HepG2 (cell line): ENCODE measurements around the gene AHCTF1. TPM values are rescaled to one million over a fixed set of nuclear protein-coding genes. Genes with fewer than 3 reads are reported as not detected.
A peak's percentile ranks its signal among the peaks of the same experiment; 100 is the strongest.

Experiments
- ATM ChIP-seq: fragments of 450-650 bp; IDR thresholded peaks from 2 replicates; pipeline ENCODE4 v1.7.1; 2017; ENCODE audit warnings: mild to moderate bottlenecking, borderline replicate concordance
- GLMP ChIP-seq: sonication (generic); formaldehyde crosslinking; IDR thresholded peaks from 2 replicates; pipeline ENCODE4 v1.9.0; 2021; ENCODE audit warnings: missing genetic modification reagents, mild to moderate bottlenecking, borderline replicate concordance
- MLXIP ChIP-seq: sonication (generic); formaldehyde crosslinking; IDR thresholded peaks from 2 replicates; pipeline ENCODE4 v1.9.0; 2021; ENCODE audit warnings: missing genetic modification reagents, borderline replicate concordance
- REST ChIP-seq, 2 experiments: IDR thresholded peaks; 2 replicates each; pipeline ENCODE4 v1.6.1; 2011 to 2012; ENCODE audit warnings: low read length in 2 of 2, borderline replicate concordance in 1 of 2, low read depth in 1 of 2, mild to moderate bottlenecking in 1 of 2, moderate library complexity in 1 of 2
- SP1 ChIP-seq, 2 experiments: fragments of 450-650 bp in 1 of 2; sonication (generic) in 1 of 2; formaldehyde crosslinking in 1 of 2; IDR thresholded peaks; 2 replicates each; pipeline versions ENCODE4 v1.4.0 to v1.6.1; 2016 to 2020; ENCODE audit warnings: missing genetic modification reagents in 1 of 2
- ZBED4 ChIP-seq: sonication (generic); formaldehyde crosslinking; IDR thresholded peaks from 2 replicates; pipeline ENCODE4 v1.4.0; 2020; ENCODE audit warnings: missing genetic modification reagents, borderline replicate concordance
- ZNF564 ChIP-seq: sonication (generic); formaldehyde crosslinking; IDR thresholded peaks from 2 replicates; pipeline ENCODE4 v1.8.1; 2023; ENCODE audit warnings: mild to moderate bottlenecking, missing genetic modification reagents
- ZSCAN30 ChIP-seq: sonication (generic); formaldehyde crosslinking; IDR thresholded peaks from 2 replicates; pipeline ENCODE4 v1.5.0; 2020; ENCODE audit warnings: mild to moderate bottlenecking, missing genetic modification reagents
- polyA plus RNA-seq, 8 experiments: library from polyadenylated mRNA; depleted of rRNA in 3 of 8; stranded (reverse) in 7 of 8; unstranded in 1 of 8; fragments of >200 nt; fragmentation: Illumina TruSeq in 4 of 8; extraction: Trizol in 4 of 8; gene quantifications; 2 replicates each; pipeline versions ENCODE4 v1.2.1 to v1.2.3, GENCODE V29; 2011 to 2016; ENCODE audit warnings: low read depth in 4 of 8, missing spikeins in 1 of 8, mixed read lengths in 1 of 8; ENCODE audit not compliant: insufficient read depth in 1 of 8
- total RNA-seq, 5 experiments: library from RNA; depleted of rRNA; stranded (reverse); fragments of >200 nt; fragmentation: Illumina TruSeq; extraction: Trizol; gene quantifications; 2 replicates each; pipeline ENCODE4 v1.2.3, GENCODE V29; 2016; ENCODE audit warnings: low read depth in 1 of 5
- TF ChIP-seq, protein P1 (sequence below): sonication (generic); formaldehyde crosslinking; IDR thresholded peaks from 2 replicates; pipeline ENCODE4 v1.4.0; 2020; ENCODE audit warnings: mild to moderate bottlenecking, missing genetic modification reagents, borderline replicate concordance

AHCTF1 gene
- total and polyA plus RNA-seq, 2 of the 13 experiments (the other 11 are each of a cell fraction or from before 2014, with no cell fraction given): 16.6 to 45.9 TPM

- TF ChIP-seq ZBED4 (CRISPR knock-in tag): peak; percentile 77
- TF ChIP-seq, protein P1, sequence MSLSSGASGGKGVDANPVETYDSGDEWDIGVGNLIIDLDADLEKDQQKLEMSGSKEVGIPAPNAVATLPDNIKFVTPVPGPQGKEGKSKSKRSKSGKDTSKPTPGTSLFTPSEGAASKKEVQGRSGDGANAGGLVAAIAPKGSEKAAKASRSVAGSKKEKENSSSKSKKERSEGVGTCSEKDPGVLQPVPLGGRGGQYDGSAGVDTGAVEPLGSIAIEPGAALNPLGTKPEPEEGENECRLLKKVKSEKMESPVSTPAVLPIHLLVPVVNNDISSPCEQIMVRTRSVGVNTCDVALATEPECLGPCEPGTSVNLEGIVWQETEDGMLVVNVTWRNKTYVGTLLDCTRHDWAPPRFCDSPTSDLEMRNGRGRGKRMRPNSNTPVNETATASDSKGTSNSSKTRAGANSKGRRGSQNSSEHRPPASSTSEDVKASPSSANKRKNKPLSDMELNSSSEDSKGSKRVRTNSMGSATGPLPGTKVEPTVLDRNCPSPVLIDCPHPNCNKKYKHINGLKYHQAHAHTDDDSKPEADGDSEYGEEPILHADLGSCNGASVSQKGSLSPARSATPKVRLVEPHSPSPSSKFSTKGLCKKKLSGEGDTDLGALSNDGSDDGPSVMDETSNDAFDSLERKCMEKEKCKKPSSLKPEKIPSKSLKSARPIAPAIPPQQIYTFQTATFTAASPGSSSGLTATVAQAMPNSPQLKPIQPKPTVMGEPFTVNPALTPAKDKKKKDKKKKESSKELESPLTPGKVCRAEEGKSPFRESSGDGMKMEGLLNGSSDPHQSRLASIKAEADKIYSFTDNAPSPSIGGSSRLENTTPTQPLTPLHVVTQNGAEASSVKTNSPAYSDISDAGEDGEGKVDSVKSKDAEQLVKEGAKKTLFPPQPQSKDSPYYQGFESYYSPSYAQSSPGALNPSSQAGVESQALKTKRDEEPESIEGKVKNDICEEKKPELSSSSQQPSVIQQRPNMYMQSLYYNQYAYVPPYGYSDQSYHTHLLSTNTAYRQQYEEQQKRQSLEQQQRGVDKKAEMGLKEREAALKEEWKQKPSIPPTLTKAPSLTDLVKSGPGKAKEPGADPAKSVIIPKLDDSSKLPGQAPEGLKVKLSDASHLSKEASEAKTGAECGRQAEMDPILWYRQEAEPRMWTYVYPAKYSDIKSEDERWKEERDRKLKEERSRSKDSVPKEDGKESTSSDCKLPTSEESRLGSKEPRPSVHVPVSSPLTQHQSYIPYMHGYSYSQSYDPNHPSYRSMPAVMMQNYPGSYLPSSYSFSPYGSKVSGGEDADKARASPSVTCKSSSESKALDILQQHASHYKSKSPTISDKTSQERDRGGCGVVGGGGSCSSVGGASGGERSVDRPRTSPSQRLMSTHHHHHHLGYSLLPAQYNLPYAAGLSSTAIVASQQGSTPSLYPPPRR (CRISPR knock-in tag): no peak; the same call in 1 of the 2 replicates
- TF ChIP-seq SP1 (IDR thresholded peaks at IDR 0.05): no peak
- TF ChIP-seq SP1 (CRISPR knock-in tag; IDR thresholded peaks at IDR 0.05): no peak; the same call in 1 of the 2 replicates
- TF ChIP-seq GLMP (CRISPR knock-in tag): no peak
- TF ChIP-seq REST (IDR thresholded peaks at IDR 0.05; ENCODE audit: borderline replicate concordance in 1 of 2, low read depth in 1 of 2, low read length in 2 of 2): peak in 1 of 2 experiments; percentile 59; a peak in 1 of 4 replicates
- peak; percentile 84; the same call in 1 of the 2 replicates for TF ChIP-seq ZNF564 (CRISPR knock-in tag)
- TF ChIP-seq ATM: no peak
- peak; percentile 62; the same call in 1 of the 2 replicates for TF ChIP-seq MLXIP
- no peak for TF ChIP-seq ZSCAN30 (CRISPR knock-in tag)
Observed at GRCh38 chr1:246931549-246932365, at the start of gene AHCTF1 (continued).
